Transverse colon (tissue), 3 donors: ENCODE measurements around the gene CBY1.

Source experiments
- EP300 ChIP-seq: sonication (generic); formaldehyde crosslinking; IDR thresholded peaks from one replicate; pipeline ENCODE4 v1.6.1; 2017; ENCODE audit warnings: antibody characterized with exemption, low read depth
- TF ChIP-seq, protein P1 (sequence below), 5 experiments: fragments of 200-600 bp in 3 of 5; fragments of 450-650 bp in 2 of 5; sonication (generic) in 3 of 5; IDR thresholded peaks; 1 replicate in 2 of 5; 2 replicates in 3 of 5; pipeline ENCODE4 v1.5.1; 2016 to 2017; ENCODE audit warnings: antibody characterized with exemption in 5 of 5, inconsistent platforms in 3 of 5, mild to moderate bottlenecking in 2 of 5, moderate library complexity in 1 of 5

DNA sequence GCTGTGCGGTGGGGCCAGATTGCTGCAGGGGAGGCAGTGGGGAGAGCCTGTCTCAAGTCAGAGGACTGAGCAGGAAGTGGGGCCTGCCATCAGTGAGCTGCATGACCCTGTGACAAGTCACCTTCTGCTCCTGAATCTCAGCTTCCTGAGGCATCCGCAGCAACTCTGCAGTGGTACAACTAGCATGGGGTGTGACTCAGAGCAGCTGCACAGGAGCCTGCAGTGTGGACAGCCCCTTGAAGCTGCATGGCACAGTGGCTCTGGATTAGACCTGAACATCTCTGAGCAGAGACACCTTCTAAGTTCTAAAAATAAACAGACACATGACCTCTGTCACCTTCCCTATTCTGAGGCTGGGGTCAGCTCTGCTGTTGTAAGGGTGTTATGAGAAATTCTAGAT lies 18.2 kb upstream of the CBY1 start:
- TF ChIP-seq, protein P1, sequence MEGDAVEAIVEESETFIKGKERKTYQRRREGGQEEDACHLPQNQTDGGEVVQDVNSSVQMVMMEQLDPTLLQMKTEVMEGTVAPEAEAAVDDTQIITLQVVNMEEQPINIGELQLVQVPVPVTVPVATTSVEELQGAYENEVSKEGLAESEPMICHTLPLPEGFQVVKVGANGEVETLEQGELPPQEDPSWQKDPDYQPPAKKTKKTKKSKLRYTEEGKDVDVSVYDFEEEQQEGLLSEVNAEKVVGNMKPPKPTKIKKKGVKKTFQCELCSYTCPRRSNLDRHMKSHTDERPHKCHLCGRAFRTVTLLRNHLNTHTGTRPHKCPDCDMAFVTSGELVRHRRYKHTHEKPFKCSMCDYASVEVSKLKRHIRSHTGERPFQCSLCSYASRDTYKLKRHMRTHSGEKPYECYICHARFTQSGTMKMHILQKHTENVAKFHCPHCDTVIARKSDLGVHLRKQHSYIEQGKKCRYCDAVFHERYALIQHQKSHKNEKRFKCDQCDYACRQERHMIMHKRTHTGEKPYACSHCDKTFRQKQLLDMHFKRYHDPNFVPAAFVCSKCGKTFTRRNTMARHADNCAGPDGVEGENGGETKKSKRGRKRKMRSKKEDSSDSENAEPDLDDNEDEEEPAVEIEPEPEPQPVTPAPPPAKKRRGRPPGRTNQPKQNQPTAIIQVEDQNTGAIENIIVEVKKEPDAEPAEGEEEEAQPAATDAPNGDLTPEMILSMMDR (IDR thresholded peaks at IDR 0.05) = no peak
- TF ChIP-seq EP300 = no peak
